ENCODE measurements around the gene OR7D2. TPM values are rescaled to one million over a fixed set of nuclear protein-coding genes. Genes with fewer than 3 reads are reported as not detected.

The OR7D2 gene
- total and polyA plus RNA-seq, 2 experiments from 2014 or later, result not detected

GRCh38 chr19:9132422-9132821 lies 46.4 kb upstream of the OR7D2 start:
- no peaks in the 10 kb centered on the region for H3K9me2 ChIP-seq (ENCODE audit: insufficient read depth)
- no peak for DNase-seq (ENCODE audit: low spot score)
- H3K36me3 ChIP-seq (ENCODE audit: insufficient read depth), result no peaks in the 10 kb centered on the region
- Mint-ChIP-seq H3K9me3 (peaks cover 77% of the 10 kb centered on the region), H3K27me3 (ENCODE audit: insufficient read depth, low read depth, poor library complexity) (peaks cover 2% of the 10 kb centered on the region), H3K4me1 (no peaks in the 10 kb centered on the region), H3K27ac (no peak overlapping the region), H3K4me3 (no peak overlapping the region), H3K36me3 (ENCODE audit: low read depth) (peaks cover 23% of the 10 kb centered on the region)
- no peaks in the 10 kb centered on the region for H4K20me1 ChIP-seq (replicated peaks; ENCODE audit: insufficient read depth)
- no peak for ATAC-seq
- H3F3A ChIP-seq (replicated peaks; ENCODE audit: low read depth), result no peaks in the 10 kb centered on the region
- no peaks in the 10 kb centered on the region for H3K4me1 ChIP-seq (ENCODE audit: insufficient read depth)
- H3K4me3 ChIP-seq, result no peak overlapping the region
- no peak for TF ChIP-seq ZNF462 (CRISPR knock-in tag; IDR thresholded peaks at IDR 0.05)
- no peak for TF ChIP-seq REST (IDR thresholded peaks at IDR 0.05; ENCODE audit: unreplicated experiment)
- TF ChIP-seq POLR2AphosphoS5 (IDR thresholded peaks at IDR 0.05; ENCODE audit: low read depth), result no peak
- TF ChIP-seq ZNF331 (CRISPR knock-in tag; IDR thresholded peaks at IDR 0.05; ENCODE audit: low read depth), result no peak
- TF ChIP-seq CTCF (conservative IDR thresholded peaks at IDR 0.05; ENCODE audit: low read depth in 2 of 2), result no peak
- no peak for TF ChIP-seq JUNB (IDR thresholded peaks at IDR 0.05; ENCODE audit: unreplicated experiment)
- TF ChIP-seq EZH2phosphoT487 (IDR thresholded peaks at IDR 0.05; ENCODE audit: unreplicated experiment), result no peak
- TF ChIP-seq EZH2 (IDR thresholded peaks at IDR 0.05; ENCODE audit: low read depth, unreplicated experiment), result no peak
- TF ChIP-seq ZNF114 (CRISPR knock-in tag; IDR thresholded peaks at IDR 0.05), result no peak
- no peak for TF ChIP-seq ETS1 (IDR thresholded peaks at IDR 0.05)
- TF ChIP-seq CREB1 (CRISPR knock-in tag; IDR thresholded peaks at IDR 0.05; ENCODE audit: low read depth), result no peak
- TF ChIP-seq NANOG (IDR thresholded peaks at IDR 0.05; ENCODE audit: borderline replicate concordance), result no peak
- TF ChIP-seq STAT1 (IDR thresholded peaks at IDR 0.05; ENCODE audit: unreplicated experiment), result no peak
- H2AFZ ChIP-seq, result no peak overlapping the region
- H3K79me2 ChIP-seq (replicated peaks; ENCODE audit: insufficient read depth), result no peaks in the 10 kb centered on the region
- no peaks in the 10 kb centered on the region for H3K27me3 ChIP-seq (ENCODE audit: insufficient read depth)
- H3K27ac ChIP-seq (ENCODE audit: low read depth), result no peak overlapping the region
- H3K4me2 ChIP-seq, result no peak overlapping the region
